HepG2 (cell line): ENCODE data around the gene SYT11.

Experiments used
- CTCF ChIP-seq: sonication (generic); formaldehyde crosslinking; IDR thresholded peaks from 2 replicates; pipeline ENCODE4 v1.5.0; 2020; ENCODE audit warnings: mild to moderate bottlenecking, missing genetic modification reagents, moderate library complexity
- EP300 ChIP-seq, 3 experiments: sonication (generic) in 1 of 3; formaldehyde crosslinking in 1 of 3; IDR thresholded peaks; 2 replicates each; pipeline versions ENCODE4 v1.5.1 to v1.6.1; 2011 to 2020; ENCODE audit warnings: low read depth in 2 of 3, low read length in 2 of 3, borderline replicate concordance in 1 of 3, improper control_type of control experiment in 1 of 3, mild to moderate bottlenecking in 1 of 3, missing genetic modification reagents in 1 of 3, moderate library complexity in 1 of 3
- EZH2 ChIP-seq: conservative IDR thresholded peaks from 2 replicates; pipeline ENCODE4 v1.6.1; 2012; ENCODE audit warnings: mild to moderate bottlenecking, low read depth, low read length, moderate library complexity
- HNF4A ChIP-seq: sonication (generic); formaldehyde crosslinking; IDR thresholded peaks from 2 replicates; pipeline ENCODE4 v1.4.0; 2020; ENCODE audit warnings: missing genetic modification reagents
- PBX3 ChIP-seq: sonication (generic); formaldehyde crosslinking; IDR thresholded peaks from 2 replicates; pipeline ENCODE4 v1.8.1; 2023; ENCODE audit warnings: missing genetic modification reagents, inconsistent platforms, borderline replicate concordance
- ZNF441 ChIP-seq: sonication (generic); formaldehyde crosslinking; IDR thresholded peaks from 2 replicates; pipeline ENCODE4 v1.7.0; 2021; ENCODE audit warnings: missing genetic modification reagents, borderline replicate concordance
- ZNF792 ChIP-seq: IDR thresholded peaks from 2 replicates; pipeline ENCODE4 v1.6.1; 2016

GRCh38 chr1:155919801-155920200 is 60.4 kb downstream of the SYT11 start:
- TF ChIP-seq EP300 (IDR thresholded peaks at IDR 0.05; ENCODE audit: low read depth in 2 of 2, low read length in 2 of 2) (no peak), EP300 (CRISPR knock-in tag; IDR thresholded peaks at IDR 0.05; ENCODE audit: borderline replicate concordance) (no peak), ZNF441 (CRISPR knock-in tag) (no peak), ZNF792 (CRISPR knock-in tag) (no peak), EZH2 (no peak), HNF4A (CRISPR knock-in tag) (no peak), PBX3 (no peak), CTCF (CRISPR knock-in tag) (no peak)
